GM21723 (cell line): Measurements from ENCODE around the gene MSH6.

Source experiments
- ATAC-seq: cut with Tn5 transposase; IDR thresholded peaks from one replicate; pipeline ENCODE4 v1.9.1; 2021; ENCODE audit warnings: mild to moderate bottlenecking, moderate library complexity; ENCODE audit not compliant: unreplicated experiment

Gene MSH6

DNA sequence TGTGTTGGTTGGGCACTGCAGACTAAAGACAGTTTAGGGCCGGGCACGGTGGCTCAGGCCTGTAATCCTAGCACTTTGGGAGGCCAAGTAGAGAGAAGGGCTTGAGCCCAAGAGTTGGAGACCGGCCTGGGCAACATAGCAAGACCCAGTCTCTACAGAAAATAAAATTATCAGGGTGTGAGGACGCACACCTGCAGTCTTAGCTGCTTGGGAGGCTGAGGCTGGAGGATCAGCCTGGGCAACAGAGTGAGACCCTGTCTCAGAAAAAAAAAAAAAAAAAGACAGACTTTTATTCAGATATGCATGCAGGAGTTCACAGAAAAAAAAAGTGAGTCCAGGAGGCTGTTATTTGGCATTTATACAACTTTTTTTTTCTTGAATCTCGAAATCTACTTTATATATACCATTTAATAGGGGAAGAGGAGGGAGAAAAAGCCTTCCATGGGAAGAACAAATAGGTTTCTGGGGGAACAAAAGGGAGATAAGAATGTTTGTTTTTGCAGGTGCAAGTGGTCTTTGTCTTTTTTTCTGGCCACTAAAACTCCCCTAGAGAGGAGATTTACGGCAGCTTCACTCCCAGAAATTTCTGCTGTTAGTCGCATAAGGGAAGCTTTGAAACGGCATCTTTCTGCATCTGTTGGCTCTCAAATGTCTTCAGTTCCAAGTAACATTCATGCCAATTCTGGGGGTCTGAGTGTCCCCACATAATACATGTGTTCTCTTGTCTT is 4.1 kb upstream of the MSH6 start:
- no peak for ATAC-seq

DNA sequence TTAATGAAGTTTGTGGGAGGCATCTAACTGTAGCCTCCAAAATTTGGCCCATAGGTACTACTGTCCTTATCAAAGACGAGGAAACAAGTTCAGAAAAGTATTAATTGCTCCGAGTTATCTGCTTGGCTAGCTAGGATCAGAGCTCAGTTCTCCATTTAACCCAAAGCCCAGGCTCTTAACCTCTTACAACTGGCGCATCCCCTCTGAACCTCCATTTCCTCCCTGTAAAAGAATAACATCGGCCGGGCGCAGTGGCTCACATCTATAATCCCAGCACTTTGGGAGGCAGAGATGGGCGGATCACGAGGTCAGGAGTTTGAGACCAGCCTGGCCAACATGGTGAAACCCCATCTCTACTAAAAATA is 3.5 kb upstream of the MSH6 start:
- ATAC-seq, result no peak

DNA sequence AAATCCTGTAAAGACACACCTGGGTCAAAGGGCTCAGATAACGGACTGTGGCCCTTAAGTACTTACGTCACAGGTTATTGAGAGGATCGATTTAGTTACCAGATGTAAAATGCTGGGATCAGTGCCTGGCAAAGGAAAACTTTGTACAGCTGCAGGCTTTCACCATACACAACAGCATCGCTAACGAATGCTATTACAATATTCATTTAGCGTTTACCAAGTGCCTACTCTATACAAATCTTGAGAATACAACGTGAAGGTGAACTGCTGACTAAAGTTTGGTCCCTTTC is 619 bp upstream of the MSH6 start:
- ATAC-seq, result no peak

DNA sequence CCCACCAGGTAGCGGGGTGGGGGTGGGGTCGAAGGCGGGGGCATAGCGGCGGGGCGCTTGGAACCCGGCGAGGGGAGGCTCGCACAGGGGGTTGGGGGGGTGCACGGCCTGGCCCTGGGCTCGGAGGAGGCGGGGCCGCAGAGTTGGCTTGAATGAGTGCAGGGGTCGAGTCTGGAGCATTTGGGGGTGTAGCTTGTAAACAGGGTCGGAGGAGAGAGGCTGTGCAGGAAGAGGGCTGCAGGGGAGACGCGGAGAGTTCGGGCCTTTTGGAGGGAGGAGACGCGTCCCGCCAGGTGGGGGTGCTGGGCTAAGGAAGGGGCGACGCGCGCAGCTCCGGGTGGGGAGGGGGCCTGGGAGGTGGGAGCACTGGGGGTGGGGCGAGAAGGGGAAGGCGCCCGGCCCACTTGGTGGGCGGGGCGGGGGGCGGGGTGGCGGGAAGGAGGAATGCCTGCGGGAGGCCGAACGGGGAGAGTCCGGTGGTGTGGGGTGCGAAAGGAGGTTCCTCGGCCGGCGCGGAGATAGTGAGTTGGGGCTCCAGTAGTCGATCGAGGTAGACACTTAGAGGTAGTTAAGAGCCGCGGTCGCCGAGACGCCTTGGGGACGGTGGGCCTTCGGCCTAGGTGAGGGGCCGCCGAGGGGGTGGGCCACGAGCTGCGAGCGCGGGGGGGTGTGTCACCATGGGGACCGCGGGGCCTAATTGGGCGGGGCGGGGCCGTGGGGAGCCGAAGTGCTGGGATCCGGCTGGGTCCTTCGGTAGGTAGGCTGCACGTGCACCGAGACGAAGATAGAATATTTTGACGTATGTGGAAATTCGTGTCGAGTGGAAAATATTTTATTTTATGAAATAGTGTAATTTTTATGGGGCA is 774 bp downstream of the MSH6 start:
- peak; percentile 36 for ATAC-seq

DNA sequence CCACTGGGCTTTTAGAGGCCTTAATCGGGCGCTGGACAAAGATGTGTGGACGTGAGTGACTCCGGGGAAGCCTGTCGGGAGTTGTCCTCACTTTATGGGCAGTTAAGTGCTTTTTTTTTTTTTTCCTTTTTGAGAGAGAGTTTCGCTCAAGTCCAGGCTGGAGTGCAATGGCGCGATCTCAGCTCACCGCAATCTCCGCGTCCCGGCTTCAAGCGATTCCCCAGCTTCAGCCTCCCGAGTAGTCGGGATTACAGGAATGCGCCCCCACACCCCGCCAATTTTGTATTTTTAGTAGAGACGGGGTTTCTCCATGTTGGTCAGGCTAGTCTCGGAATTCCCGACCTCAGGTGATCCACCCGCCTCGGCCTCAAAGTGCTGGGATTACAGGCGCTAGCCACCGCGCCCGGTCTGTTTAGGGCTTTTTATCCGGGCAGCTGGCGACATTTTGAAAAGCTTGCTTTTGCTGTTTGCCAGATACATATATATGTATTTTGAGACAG is 1.5 kb downstream of the MSH6 start:
- ATAC-seq, result no peak

DNA sequence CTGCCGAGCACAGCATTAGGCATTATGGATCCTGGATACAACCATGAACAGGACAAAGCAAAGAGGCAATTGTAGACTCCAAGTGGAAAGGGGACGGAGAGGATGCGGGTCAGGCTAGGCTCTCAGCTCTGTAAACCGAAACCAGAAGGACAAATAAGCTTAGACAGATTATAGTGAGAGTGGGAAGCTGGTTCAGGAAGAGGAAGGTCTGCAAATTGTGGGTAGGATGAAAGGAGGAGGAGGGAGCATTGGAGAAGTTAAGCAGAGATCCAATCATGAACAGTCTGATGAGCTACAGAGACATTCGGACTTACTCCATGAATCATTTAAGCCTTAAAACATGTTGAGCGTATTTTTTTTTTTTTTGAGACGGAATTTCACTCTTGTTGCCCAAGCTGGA is 3.0 kb downstream of the MSH6 start:
- no peak for ATAC-seq

DNA sequence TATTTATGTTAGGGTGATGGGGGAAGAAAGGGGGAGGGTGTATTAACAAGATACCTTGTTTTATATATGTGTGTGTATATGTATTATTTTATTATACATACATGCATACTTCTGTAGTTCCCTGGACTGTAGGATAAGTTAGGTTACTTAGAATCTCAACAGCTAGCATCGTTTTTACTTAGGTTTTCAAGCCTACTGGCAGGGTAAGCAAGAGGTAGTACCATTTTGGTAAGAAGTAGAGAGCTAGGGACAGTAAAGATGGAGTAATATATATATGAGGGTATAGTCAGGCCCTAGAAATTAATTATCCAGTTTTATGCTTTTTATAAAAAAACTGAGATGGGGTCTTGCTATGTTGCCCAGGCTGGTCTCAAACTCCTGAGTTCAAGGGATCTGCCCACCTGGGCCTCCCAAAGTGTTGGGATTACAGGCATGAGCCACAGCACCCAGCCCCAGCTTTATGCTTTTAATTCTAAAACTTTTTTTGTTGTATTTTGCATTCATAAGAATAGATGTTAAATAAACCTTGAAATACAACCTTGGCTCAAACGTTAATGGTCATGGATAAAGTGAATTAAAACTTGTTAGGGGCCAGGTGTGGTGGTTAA is 13.2 kb downstream of the MSH6 start:
- no peak for ATAC-seq

DNA sequence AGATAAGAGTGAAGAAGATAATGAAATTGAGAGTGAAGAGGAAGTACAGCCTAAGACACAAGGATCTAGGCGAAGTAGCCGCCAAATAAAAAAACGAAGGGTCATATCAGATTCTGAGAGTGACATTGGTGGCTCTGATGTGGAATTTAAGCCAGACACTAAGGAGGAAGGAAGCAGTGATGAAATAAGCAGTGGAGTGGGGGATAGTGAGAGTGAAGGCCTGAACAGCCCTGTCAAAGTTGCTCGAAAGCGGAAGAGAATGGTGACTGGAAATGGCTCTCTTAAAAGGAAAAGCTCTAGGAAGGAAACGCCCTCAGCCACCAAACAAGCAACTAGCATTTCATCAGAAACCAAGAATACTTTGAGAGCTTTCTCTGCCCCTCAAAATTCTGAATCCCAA is 15.7 kb downstream of the MSH6 start:
- no peak for ATAC-seq

DNA sequence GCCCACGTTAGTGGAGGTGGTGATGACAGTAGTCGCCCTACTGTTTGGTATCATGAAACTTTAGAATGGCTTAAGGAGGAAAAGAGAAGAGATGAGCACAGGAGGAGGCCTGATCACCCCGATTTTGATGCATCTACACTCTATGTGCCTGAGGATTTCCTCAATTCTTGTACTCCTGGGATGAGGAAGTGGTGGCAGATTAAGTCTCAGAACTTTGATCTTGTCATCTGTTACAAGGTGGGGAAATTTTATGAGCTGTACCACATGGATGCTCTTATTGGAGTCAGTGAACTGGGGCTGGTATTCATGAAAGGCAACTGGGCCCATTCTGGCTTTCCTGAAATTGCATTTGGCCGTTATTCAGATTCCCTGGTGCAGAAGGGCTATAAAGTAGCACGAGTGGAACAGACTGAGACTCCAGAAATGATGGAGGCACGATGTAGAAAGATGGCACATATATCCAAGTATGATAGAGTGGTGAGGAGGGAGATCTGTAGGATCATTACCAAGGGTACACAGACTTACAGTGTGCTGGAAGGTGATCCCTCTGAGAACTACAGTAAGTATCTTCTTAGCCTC is 16.2 kb downstream of the MSH6 start:
- ATAC-seq, result no peak

DNA sequence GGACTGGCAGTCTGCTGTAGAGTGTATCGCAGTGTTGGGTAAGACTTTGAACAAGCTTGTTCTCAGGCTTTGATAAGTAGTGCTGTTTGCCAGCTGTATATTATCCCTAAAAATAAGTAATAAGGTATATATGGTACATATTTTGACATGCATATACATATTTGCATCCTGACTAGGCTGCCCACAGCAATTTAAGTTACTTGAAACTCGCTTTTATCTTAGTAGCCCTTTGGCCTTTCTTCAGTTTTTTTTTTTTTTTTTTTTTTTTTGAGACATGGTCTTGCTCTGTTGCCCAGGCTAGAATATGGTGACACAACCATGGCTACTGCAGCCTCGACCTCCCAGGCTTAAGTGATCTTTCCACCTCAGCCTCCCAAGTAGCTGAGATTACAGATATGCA is 18.2 kb downstream of the MSH6 start:
- no peak for ATAC-seq

DNA sequence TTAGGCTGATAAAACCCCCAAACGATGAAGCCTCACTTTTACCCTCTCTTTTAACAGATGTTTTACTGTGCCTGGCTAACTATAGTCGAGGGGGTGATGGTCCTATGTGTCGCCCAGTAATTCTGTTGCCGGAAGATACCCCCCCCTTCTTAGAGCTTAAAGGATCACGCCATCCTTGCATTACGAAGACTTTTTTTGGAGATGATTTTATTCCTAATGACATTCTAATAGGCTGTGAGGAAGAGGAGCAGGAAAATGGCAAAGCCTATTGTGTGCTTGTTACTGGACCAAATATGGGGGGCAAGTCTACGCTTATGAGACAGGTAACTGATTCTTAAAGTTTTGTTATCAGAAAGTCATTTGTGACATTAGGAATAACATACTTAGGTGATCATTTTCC is 20.4 kb downstream of the MSH6 start:
- no peak for ATAC-seq

DNA sequence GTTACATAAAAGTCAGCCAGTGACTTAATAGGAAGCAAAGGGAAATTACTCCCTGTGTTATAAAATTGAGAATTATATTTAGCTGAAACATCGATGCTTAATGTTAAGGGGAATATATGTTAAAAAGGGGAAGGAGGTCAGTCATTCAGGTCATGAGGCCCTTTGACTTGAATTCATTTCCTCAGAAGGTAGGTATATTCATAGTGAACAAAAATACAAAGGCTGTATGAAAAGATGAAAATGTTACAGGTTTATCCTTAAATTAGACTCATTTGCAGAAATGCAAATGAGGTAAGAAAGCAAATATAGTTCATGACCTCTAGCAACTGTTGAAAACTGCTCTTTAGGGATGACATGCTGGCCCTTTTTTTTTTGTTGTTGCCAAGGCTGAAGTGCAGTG is 20.8 kb downstream of the MSH6 start:
- no peak for ATAC-seq

DNA sequence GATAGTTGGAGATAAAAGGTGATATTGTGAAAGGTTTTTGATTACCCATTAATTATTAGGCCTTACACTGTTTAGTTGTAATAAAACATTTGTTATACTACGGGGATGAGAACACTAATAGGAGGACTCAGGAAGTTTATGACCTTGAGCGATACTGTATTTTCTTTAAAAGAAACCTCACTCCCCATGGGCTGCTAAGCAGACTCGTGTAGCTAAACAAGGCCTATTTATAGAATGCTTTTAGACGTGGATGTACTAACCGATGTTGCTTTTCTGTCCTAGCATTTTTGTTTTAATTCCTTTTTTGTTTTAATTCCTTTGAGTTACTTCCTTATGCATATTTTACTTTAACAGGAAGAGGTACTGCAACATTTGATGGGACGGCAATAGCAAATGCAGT is 22.9 kb downstream of the MSH6 start:
- no peak for ATAC-seq

DNA sequence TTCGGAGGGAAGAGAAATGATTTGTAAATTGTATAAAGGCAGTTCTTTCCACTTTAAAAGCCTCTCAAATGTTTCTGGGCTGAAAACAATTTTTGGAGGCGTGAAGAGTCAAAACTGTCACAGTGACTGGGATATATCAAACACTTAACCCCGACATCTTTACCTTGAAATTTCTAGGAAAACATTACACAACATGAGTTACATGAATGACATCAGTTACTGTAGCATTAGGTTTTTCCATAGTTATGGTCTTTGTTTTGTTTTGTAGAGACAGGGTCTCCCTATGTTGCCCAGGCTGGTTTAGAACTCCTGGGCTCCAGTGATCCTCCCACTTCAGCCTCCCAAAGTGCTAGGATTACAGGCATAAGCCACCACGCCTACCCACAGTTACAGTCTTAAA is 25.7 kb downstream of the MSH6 start:
- no peak for ATAC-seq

DNA sequence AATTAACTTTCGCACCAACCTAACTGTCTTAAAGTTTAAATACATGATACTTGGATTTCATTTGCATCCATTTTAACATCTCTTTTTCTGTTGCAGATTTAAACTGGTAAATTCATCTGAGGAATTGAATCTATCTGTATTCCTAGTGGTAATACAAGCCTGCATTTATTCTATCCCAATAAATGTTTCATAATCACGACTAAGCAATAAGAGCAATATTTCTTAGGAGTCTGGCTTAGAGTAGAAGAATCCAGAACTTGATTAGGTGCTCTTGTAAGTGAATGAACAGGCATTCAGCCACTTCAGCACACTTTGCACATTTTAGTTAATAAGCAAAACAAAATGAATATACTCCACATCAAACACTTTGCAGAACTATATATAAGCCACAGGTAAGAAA is 27.0 kb downstream of the MSH6 start:
- ATAC-seq, result no peak

DNA sequence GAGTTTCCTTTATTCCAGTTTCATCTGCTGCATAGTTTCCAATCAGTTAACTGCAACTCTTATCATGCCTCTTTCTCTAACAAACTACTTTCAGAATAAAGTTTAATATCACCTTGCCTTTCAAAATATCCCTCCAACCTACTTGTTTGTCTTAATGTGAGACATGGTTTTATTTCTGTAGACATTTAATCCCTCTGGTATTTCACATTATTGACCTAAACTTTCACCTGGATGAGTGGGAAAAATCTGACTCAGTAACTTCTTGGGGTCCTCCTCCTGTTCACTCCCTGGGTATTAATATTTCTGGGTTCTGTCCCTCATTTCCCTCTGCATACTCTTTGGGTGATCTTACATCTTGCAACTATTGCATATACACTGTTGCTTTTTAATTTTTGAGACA is 27.9 kb downstream of the MSH6 start:
- ATAC-seq, result no peak

DNA sequence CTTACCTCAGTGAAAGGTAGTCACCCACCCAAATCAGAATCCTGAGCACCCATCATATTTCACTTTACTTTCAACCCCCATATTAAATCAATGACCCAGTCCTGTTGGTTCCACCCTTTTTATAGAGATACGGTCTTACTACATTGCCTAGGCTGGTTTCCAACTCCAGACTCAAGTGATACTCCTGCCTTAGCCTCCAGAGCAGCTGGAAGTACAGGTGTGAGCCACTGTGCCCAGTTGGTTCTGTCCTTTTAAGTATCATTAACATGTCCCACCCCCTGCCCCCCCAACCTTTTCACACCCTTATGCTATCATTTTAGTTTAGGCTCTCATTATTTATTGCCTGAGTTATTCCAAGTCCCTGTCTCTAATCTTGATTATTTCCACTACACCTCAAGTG is 28.7 kb downstream of the MSH6 start:
- no peak for ATAC-seq

DNA sequence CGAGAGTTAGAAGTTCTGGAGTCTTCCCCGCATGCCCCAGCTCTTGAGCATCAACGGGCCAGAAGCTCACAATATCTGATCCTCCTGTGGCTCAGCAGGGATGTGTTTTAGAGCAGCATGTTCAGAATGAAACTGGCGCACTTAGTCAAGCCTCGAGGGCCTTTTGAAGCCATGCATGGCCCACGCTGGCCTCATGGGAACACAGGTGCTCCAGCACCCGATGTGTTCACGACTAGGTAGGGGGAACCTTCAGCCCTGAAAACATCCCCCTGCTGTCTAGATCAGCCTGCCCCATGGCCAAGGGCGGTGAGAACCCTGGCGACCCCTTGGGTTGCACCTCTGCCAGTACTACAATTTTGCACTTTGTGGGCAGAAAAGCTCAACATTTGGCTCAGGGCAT is 32.8 kb downstream of the MSH6 start:
- no peak for ATAC-seq

DNA sequence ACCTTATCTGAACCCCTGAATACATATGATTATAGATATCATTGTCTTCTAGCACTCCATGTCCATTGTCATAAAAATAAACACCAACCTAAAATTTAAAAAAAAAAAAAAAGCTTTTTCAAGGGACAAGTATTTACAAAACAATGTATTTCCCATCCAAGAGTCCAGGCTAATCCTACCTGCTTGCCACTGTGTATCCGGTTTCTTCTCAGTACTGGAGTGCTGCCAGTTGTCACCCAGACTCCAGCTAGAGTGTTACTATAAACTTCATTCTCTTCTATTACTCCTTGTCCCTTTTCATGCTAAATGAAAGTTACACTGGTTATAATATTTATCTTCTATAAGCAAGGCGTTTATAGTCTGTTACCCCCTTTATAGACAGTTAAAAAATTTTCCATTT is 35.8 kb downstream of the MSH6 start:
- no peak for ATAC-seq

DNA sequence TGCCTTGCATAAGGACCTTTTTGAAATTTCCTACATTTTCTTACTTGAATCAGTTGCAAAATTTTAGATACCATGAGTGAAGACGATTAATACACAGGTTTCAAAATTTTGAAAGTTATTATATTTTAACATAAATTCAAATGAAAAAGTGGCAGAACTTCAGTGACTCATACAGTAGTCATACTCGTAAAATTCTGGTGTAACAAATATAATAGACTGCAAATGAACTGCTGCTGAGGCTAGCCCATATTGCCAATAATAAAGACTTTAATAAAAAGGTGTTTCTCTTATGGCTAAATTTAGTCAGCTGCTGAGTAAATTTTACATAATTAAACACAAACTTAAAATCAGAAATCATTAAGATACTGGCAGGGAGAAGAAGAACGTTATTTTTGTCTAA is 36.9 kb downstream of the MSH6 start:
- ATAC-seq, result no peak

DNA sequence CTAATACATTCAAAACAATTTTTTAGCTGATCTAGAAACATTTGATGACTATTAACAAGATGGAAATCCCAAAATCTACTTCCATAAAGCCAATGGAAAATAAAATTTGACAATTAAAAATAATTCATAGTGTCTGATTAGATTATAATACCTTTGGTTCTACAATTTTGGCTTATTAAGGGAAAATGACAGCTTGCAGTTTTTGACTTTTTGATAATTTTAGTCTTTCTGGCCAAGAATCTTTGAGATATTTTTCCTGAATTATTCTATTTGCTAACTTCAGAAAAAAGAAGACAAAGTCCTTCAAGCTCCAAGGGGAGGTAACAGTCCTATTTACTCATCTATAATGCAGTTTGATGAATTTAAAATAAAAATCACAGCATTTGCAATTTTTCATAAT is 39.6 kb downstream of the MSH6 start:
- ATAC-seq, result no peak

DNA sequence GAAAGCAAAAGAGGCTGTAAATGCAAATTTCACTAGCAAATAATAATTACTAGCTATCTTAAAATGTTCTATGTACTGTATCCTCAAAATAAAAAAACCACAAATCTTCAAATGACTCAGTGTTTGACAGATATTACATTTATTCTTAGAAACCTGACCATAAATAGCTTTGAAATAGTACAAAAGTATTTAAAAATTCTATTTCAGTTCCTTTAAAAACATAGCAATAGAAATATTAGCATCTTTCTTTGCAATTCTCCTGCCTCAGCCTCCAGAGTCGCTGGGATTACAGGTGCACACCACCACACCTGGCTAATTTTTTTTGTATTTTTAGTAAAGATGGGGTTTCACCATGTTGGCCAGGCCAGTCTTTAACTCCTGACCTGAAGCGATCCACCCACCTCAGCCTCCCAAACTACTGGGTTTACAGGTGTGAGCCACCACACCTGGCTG is 50.6 kb downstream of the MSH6 start:
- ATAC-seq, result peak; percentile 92
